NCI-H1694 treated with DMSO at 0.1 percent for 48 hours (cell line): ENCODE data around the gene ETNK2.
"Not testable (repeated sequence)": the region's sequence is repeated elsewhere in the genome, so short reads cannot be mapped to it uniquely, and the experiment has no call there.

Experiments
- DNase-seq: peaks from one replicate; lab custom pipeline; 2025; lab: John Stamatoyannopoulos, UW

ETNK2 gene

GRCh38 chr1:204126386-204126785 is 25.5 kb downstream of the ETNK2 start:
- no peak for DNase-seq

GRCh38 chr1:204125759-204126351 is 26.0 kb downstream of the ETNK2 start:
- no peak for DNase-seq

DNA sequence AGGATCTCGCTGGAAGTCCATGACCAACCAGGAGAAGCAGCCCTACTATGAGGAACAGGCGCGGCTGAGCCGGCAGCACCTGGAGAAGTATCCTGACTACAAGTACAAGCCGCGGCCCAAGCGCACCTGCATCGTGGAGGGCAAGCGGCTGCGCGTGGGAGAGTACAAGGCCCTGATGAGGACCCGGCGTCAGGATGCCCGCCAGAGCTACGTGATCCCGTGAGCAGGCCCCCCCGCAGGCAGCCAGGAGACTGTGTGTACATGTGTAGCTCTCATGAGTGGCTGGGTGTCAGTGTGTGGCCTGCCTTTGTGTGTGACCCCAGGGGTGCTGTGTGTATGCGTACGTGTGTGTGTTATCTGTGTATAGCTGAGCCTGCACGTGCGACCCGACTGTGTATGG is 27.2 kb downstream of the ETNK2 start:
- DNase-seq, result no peak

GRCh38 chr1:204123376-204123775 is 28.5 kb downstream of the ETNK2 start:
- peak; percentile 11 for DNase-seq

DNA sequence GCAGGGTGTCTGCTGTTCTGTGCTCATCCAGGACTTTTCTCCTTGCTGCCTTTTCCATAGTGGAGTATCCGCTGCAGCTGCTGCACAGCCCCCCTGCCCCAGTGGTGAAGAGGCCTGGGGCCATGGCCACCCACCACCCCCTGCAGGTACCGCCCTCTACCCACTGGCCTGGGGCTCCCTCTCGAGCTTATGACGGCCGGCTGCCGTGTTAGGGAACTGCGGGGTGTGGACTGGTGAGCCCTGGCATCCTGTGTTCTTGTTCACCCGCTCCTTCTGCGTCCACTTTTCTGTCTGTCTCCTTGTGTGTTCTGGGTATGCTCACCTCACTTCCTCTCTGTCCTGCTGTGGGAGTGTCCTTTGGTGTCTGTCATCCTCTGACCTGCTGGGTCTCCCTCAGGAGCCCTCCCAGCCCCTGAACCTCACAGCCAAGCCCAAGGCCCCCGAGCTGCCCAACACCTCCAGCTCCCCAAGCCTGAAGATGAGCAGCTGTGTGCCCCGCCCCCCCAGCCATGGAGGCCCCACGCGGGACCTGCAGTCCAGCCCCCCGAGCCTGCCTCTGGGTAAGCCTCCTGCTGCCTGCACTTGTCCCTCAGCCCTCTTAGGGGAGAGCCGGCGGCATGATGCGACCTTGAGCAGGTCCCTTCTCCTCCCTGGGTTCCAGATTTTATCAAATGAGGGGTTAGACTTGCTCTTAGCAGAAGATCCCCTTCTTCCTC is 29.8 kb downstream of the ETNK2 start:
- no peak for DNase-seq

- DNase-seq, result no peak
Measured at GRCh38 chr1:204116539-204116938, 35.3 kb downstream of the ETNK2 start.

DNA sequence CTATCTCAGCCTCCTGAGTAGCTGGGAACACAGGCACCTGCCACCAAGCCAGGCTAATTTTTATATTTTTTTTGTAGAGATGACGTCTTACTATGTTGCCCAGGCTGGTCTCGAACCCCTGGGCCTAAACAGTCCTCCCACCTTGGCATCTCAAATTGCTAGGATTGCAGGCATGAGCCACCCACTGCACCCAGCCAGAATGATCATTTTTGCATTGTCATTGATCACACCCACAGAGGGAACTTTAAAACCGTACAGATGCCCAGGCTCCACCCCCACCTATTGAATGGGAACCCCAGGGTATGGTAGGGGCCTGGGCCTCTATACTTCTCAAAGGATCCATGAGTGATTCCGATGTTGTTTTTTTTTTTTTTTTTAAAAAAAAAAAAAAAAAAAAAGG is 36.7 kb downstream of the ETNK2 start:
- DNase-seq, result no peak

DNA sequence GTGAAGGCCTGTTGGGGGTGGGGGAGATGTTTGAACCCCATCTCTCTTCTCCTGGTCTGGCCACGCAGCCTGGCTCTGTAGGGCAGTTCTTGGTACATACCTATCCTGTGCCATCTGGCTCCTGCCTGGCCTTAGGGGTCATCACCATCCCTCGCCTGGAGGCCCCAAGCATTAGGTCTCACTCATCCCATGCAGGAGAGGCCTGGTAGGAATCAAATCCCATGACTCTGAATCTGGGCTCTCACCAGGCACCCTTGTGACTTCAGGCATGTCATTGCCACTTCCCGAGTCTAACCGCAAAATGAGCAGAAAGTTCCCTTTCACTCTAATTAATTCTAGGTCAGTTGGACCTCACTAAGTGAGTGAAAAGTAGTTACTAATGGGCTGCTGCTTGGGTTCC is 37.2 kb downstream of the ETNK2 start:
- DNase-seq, result no peak

DNA sequence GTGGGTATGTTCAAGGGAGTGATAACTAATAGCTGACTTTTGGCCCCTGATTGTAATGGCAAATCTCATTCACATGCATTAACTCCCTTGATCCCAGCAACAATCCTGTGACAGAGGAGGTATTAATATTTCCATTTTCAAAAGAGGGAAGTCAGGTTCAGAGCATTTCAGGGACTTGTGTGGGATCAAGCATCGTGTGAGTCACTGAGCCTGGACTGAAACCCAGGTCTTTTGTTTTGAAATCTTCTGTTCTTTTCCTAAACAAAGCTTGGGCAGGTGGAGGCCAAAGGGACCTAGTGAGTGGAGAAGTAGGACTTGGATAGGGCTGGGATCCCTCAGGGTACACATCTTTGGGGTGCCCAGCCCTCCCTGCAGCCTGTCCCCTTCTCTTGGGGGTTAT is 37.9 kb downstream of the ETNK2 start:
- no peak for DNase-seq

GRCh38 chr1:204112876-204113730 is 38.7 kb downstream of the ETNK2 start:
- DNase-seq, result no peak

DNA sequence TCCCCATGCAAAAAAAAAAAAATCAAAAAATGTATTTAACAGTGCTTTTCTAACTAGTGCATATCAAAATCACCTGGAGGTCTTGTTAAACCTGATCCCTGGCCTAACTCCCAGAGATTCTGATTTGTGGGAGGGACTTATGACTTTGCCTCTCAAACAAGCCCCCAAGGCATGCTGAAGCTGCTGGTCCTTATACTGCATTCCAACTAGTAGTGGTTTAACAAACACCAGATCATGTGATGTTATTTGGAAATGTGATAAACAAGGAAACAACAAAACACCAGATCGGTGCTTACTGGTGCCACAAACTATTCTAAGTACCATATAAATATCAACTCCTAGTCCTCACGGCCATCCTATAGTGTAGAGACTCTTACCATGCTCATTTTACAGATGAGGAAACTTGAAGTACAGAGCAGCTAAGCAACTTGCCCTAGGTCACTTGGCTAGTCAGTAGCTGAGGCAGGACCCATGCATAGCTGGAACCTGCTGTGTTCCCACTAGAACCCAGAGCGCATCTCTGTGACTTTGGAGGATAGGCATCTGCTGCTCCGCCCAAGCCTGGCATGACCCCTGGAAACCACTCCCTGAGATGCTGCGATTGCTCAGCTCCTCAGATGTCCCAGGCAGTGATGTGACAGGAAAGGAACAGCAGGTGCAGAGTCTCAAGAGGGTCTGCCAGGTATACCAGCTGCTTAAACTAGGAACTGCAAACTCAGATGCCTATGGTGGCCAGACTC is 40.8 kb downstream of the ETNK2 start:
- DNase-seq, result no peak

GRCh38 chr1:204108312-204109141 is 43.3 kb downstream of the ETNK2 start:
- DNase-seq, result no peak

- DNase-seq, result no peak
Measured at GRCh38 chr1:204107892-204108291, 44.0 kb downstream of the ETNK2 start.

GRCh38 chr1:204106825-204107224 is 45.0 kb downstream of the ETNK2 start:
- no peak for DNase-seq

DNA sequence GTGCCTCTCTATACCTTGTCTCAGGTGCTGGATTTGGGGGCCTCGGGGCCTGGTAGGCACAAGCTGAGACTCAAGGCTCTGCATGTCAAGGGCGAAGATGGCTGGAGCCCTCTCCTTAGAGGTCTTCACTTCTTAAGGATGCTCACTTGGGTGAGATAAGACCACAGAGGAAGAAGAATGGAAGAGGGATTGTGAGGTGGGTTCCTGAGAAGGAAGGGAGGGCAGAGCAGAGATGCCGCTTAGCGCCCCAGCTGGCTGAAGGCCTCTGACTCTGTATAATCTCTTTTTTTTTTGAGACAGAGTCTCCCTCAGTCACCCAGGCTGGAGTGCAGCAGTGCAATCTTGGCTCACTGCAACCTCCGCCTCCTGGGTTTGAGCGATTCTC is 46.7 kb downstream of the ETNK2 start:
- no peak for DNase-seq

- DNase-seq, result no peak
Measured at GRCh38 chr1:204104331-204105130, 47.3 kb downstream of the ETNK2 start.

DNA sequence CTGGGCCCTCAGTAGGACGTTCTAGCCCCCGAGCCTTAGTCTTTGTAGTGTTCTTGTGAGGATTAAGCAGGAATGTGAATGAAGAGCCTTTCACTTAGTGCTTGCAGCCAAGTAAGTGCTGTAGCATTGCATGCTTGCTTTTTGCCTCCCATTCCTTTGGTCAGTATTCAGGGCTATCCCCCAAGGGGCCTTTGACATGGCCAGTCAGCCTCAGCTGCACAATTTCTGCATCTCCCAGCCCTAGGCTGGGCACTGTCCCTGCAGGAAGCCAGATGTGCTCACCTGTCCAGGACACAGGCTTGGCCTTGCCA is 48.5 kb downstream of the ETNK2 start:
- no peak for DNase-seq

- no peak for DNase-seq
Measured at GRCh38 chr1:204102739-204103430, 49.0 kb downstream of the ETNK2 start.

GRCh38 chr1:204102029-204102611 is 49.7 kb downstream of the ETNK2 start:
- no peak for DNase-seq

GRCh38 chr1:204099754-204100153 is 52.1 kb downstream of the ETNK2 start:
- DNase-seq, result not testable (repeated sequence)
